ENCODE results near the gene MINK1.

Gene MINK1

GRCh38 chr17:4895121-4895520 is 62.0 kb downstream of the MINK1 start:
- Histone ChIP-seq H3K4me1 (ENCODE audit: insufficient read depth, poor library complexity, severe bottlenecking) (no peaks in the 10 kb centered on the region), H3K27me3 (ENCODE audit: insufficient read depth, poor library complexity, severe bottlenecking) (no peaks in the 10 kb centered on the region), H3K9me3 (ENCODE audit: severe bottlenecking) (no peaks in the 10 kb centered on the region), H3K4me3 (ENCODE audit: severe bottlenecking) (no peak overlapping the region), H3K27ac (ENCODE audit: poor library complexity, severe bottlenecking) (no peak overlapping the region), H3K36me3 (ENCODE audit: low read depth) (peaks cover 72% of the 10 kb centered on the region)
- TF ChIP-seq CTCF (IDR thresholded peaks at IDR 0.05; ENCODE audit: poor library complexity, severe bottlenecking) = no peak
- ATAC-seq (ENCODE audit: low read depth) (no peak), DNase-seq (ENCODE audit: low spot score) (no peak)

- Histone ChIP-seq H3K36me3 (ENCODE audit: low read depth) (peaks cover 67% of the 10 kb centered on the region), H3K27ac (ENCODE audit: poor library complexity, severe bottlenecking) (no peak overlapping the region), H3K4me3 (ENCODE audit: severe bottlenecking) (no peak overlapping the region), H3K27me3 (ENCODE audit: insufficient read depth, poor library complexity, severe bottlenecking) (no peaks in the 10 kb centered on the region), H3K4me1 (ENCODE audit: insufficient read depth, poor library complexity, severe bottlenecking) (no peaks in the 10 kb centered on the region), H3K9me3 (ENCODE audit: severe bottlenecking) (no peaks in the 10 kb centered on the region)
- peak; percentile 22 for TF ChIP-seq CTCF (IDR thresholded peaks at IDR 0.05; ENCODE audit: poor library complexity, severe bottlenecking)
- DNase-seq (ENCODE audit: low spot score) = no peak
- no peak for ATAC-seq (ENCODE audit: low read depth)
These were observed 62.7 kb downstream of the MINK1 start for GRCh38 chr17:4895657-4896331.

GRCh38 chr17:4896332-4897197 is 63.4 kb downstream of the MINK1 start:
- Histone ChIP-seq H3K9me3 (ENCODE audit: severe bottlenecking) (no peaks in the 10 kb centered on the region), H3K4me1 (ENCODE audit: insufficient read depth, poor library complexity, severe bottlenecking) (no peaks in the 10 kb centered on the region), H3K27ac (ENCODE audit: poor library complexity, severe bottlenecking) (no peak overlapping the region), H3K36me3 (ENCODE audit: low read depth) (peaks cover 60% of the 10 kb centered on the region), H3K27me3 (ENCODE audit: insufficient read depth, poor library complexity, severe bottlenecking) (no peaks in the 10 kb centered on the region), H3K4me3 (ENCODE audit: severe bottlenecking) (no peak overlapping the region)
- no peak for TF ChIP-seq CTCF (IDR thresholded peaks at IDR 0.05; ENCODE audit: poor library complexity, severe bottlenecking)
- no peak for DNase-seq (ENCODE audit: low spot score)
- no peak for ATAC-seq (ENCODE audit: low read depth)

DNA sequence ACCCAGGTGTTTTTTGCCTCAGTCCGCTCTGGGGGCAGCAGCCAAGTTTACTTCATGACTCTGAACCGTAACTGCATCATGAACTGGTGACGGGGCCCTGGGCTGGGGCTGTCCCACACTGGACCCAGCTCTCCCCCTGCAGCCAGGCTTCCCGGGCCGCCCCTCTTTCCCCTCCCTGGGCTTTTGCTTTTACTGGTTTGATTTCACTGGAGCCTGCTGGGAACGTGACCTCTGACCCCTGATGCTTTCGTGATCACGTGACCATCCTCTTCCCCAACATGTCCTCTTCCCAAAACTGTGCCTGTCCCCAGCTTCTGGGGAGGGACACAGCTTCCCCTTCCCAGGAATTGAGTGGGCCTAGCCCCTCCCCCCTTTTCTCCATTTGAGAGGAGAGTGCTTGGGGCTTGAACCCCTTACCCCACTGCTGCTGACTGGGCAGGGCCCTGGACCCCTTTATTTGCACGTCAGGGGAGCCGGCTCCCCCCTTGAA is 64.1 kb downstream of the MINK1 start:
- Histone ChIP-seq H3K27me3 (ENCODE audit: insufficient read depth, poor library complexity, severe bottlenecking) (no peaks in the 10 kb centered on the region), H3K27ac (ENCODE audit: poor library complexity, severe bottlenecking) (no peak overlapping the region), H3K36me3 (ENCODE audit: low read depth) (peaks cover 53% of the 10 kb centered on the region), H3K9me3 (ENCODE audit: severe bottlenecking) (no peaks in the 10 kb centered on the region), H3K4me3 (ENCODE audit: severe bottlenecking) (no peak overlapping the region), H3K4me1 (ENCODE audit: insufficient read depth, poor library complexity, severe bottlenecking) (no peaks in the 10 kb centered on the region)
- no peak for ATAC-seq (ENCODE audit: low read depth)
- no peak for TF ChIP-seq CTCF (IDR thresholded peaks at IDR 0.05; ENCODE audit: poor library complexity, severe bottlenecking)
- DNase-seq (ENCODE audit: low spot score) = no peak
